Measurements from ENCODE around the gene S1PR1. TPM values are rescaled to one million over a fixed set of nuclear protein-coding genes. Genes with fewer than 3 reads are reported as not detected.
A peak's percentile ranks its signal among the peaks of the same experiment; 100 is the strongest.

S1PR1 gene
- total RNA-seq, 1 donor from 2014 or later: 21.9 TPM

- peaks cover 0 to 2% (median 0%) of the 10 kb centered on the region in 3 donors for H3K4me1 ChIP-seq (ENCODE audit: control insufficient read depth in 3 of 3, insufficient read depth in 3 of 3, low read length in 3 of 3)
- H3K4me3 ChIP-seq (ENCODE audit: low read length in 3 of 3): no peak overlapping the region
- H3K9me3 ChIP-seq (ENCODE audit: control insufficient read depth in 3 of 3, low read length in 3 of 3): no peaks in the 10 kb centered on the region
- H3K9ac ChIP-seq (ENCODE audit: low read depth in 1 of 3, low read length in 3 of 3): no peak overlapping the region
- peaks cover 0 to 2% (median 0%) of the 10 kb centered on the region in 3 donors for H3K27me3 ChIP-seq (ENCODE audit: control insufficient read depth in 3 of 3, insufficient read depth in 3 of 3, low read length in 3 of 3)
- H3K36me3 ChIP-seq (ENCODE audit: control insufficient read depth in 3 of 3, insufficient read depth in 3 of 3, low read length in 3 of 3): no peaks in the 10 kb centered on the region
- peak overlapping the region; percentile 47 for H3K27ac ChIP-seq (ENCODE audit: low read depth, low read length)
These were observed 22.9 kb downstream of the S1PR1 start for GRCh38 chr1:101259744-101260148.

GRCh38 chr1:101260556-101261350 lies 23.9 kb downstream of the S1PR1 start:
- Histone ChIP-seq H3K4me3 (ENCODE audit: low read length in 3 of 3) (no peak overlapping the region), H3K36me3 (ENCODE audit: control insufficient read depth in 3 of 3, insufficient read depth in 3 of 3, low read length in 3 of 3) (no peaks in the 10 kb centered on the region), H3K27ac (ENCODE audit: low read depth, low read length) (peak overlapping the region; percentile 47), H3K9ac (ENCODE audit: low read depth in 1 of 3, low read length in 3 of 3) (no peak overlapping the region), H3K27me3 (ENCODE audit: control insufficient read depth in 3 of 3, insufficient read depth in 3 of 3, low read length in 3 of 3) (peaks cover 0 to 4% (median 0%) of the 10 kb centered on the region in 3 donors), H3K4me1 (ENCODE audit: control insufficient read depth in 3 of 3, insufficient read depth in 3 of 3, low read length in 3 of 3) (peaks cover 0 to 2% (median 0%) of the 10 kb centered on the region in 3 donors), H3K9me3 (ENCODE audit: control insufficient read depth in 3 of 3, low read length in 3 of 3) (no peaks in the 10 kb centered on the region)

- peaks cover 0 to 4% (median 0%) of the 10 kb centered on the region in 3 donors for H3K27me3 ChIP-seq (ENCODE audit: control insufficient read depth in 3 of 3, insufficient read depth in 3 of 3, low read length in 3 of 3)
- no peak overlapping the region for H3K4me3 ChIP-seq (ENCODE audit: low read length in 3 of 3)
- no peaks in the 10 kb centered on the region for H3K36me3 ChIP-seq (ENCODE audit: control insufficient read depth in 3 of 3, insufficient read depth in 3 of 3, low read length in 3 of 3)
- no peak overlapping the region for H3K9ac ChIP-seq (ENCODE audit: low read depth in 1 of 3, low read length in 3 of 3)
- no peaks in the 10 kb centered on the region for H3K9me3 ChIP-seq (ENCODE audit: control insufficient read depth in 3 of 3, low read length in 3 of 3)
- peaks cover 0 to 2% (median 0%) of the 10 kb centered on the region in 3 donors for H3K4me1 ChIP-seq (ENCODE audit: control insufficient read depth in 3 of 3, insufficient read depth in 3 of 3, low read length in 3 of 3)
- H3K27ac ChIP-seq (ENCODE audit: low read depth, low read length): peak overlapping the region; percentile 6
These were observed 24.8 kb downstream of the S1PR1 start for GRCh38 chr1:101261623-101262022.

- Histone ChIP-seq H3K4me3 (ENCODE audit: low read length in 3 of 3) (no peak overlapping the region), H3K27me3 (ENCODE audit: control insufficient read depth in 3 of 3, insufficient read depth in 3 of 3, low read length in 3 of 3) (peaks cover 0 to 4% (median 0%) of the 10 kb centered on the region in 3 donors), H3K36me3 (ENCODE audit: control insufficient read depth in 3 of 3, insufficient read depth in 3 of 3, low read length in 3 of 3) (no peaks in the 10 kb centered on the region), H3K9ac (ENCODE audit: low read depth in 1 of 3, low read length in 3 of 3) (no peak overlapping the region), H3K27ac (ENCODE audit: low read depth, low read length) (peak overlapping the region; percentile 17), H3K9me3 (ENCODE audit: control insufficient read depth in 3 of 3, low read length in 3 of 3) (no peaks in the 10 kb centered on the region), H3K4me1 (ENCODE audit: control insufficient read depth in 3 of 3, insufficient read depth in 3 of 3, low read length in 3 of 3) (peaks cover 0 to 2% (median 0%) of the 10 kb centered on the region in 3 donors)
These were observed 25.2 kb downstream of the S1PR1 start for GRCh38 chr1:101262060-101262459.

- Histone ChIP-seq H3K36me3 (ENCODE audit: control insufficient read depth in 3 of 3, insufficient read depth in 3 of 3, low read length in 3 of 3) (no peaks in the 10 kb centered on the region), H3K27me3 (ENCODE audit: control insufficient read depth in 3 of 3, insufficient read depth in 3 of 3, low read length in 3 of 3) (peaks cover 0 to 4% (median 0%) of the 10 kb centered on the region in 3 donors), H3K4me1 (ENCODE audit: control insufficient read depth in 3 of 3, insufficient read depth in 3 of 3, low read length in 3 of 3) (peaks cover 0 to 2% (median 0%) of the 10 kb centered on the region in 3 donors)
These were observed 26.0 kb downstream of the S1PR1 start for GRCh38 chr1:101262630-101263348.

GRCh38 chr1:101264697-101265096 lies 27.9 kb downstream of the S1PR1 start:
- H3K36me3 ChIP-seq (ENCODE audit: control insufficient read depth in 3 of 3, insufficient read depth in 3 of 3, low read length in 3 of 3): no peaks in the 10 kb centered on the region
- H3K4me1 ChIP-seq (ENCODE audit: control insufficient read depth in 3 of 3, insufficient read depth in 3 of 3, low read length in 3 of 3): peaks cover 0 to 2% (median 0%) of the 10 kb centered on the region in 3 donors
- H3K27ac ChIP-seq (ENCODE audit: low read depth, low read length): no peak overlapping the region
- no peaks in the 10 kb centered on the region for H3K9me3 ChIP-seq (ENCODE audit: control insufficient read depth in 3 of 3, low read length in 3 of 3)
- no peak overlapping the region for H3K9ac ChIP-seq (ENCODE audit: low read depth in 1 of 3, low read length in 3 of 3)
- H3K4me3 ChIP-seq (ENCODE audit: low read length in 3 of 3): no peak overlapping the region
- peaks cover 0 to 4% (median 0%) of the 10 kb centered on the region in 3 donors for H3K27me3 ChIP-seq (ENCODE audit: control insufficient read depth in 3 of 3, insufficient read depth in 3 of 3, low read length in 3 of 3)

More at GRCh38 chr1:101262630-101263348, 26.0 kb downstream of the S1PR1 start:
- H3K9me3 ChIP-seq (ENCODE audit: control insufficient read depth in 3 of 3, low read length in 3 of 3): no peaks in the 10 kb centered on the region
- no peak overlapping the region for H3K4me3 ChIP-seq (ENCODE audit: low read length in 3 of 3)
- no peak overlapping the region for H3K9ac ChIP-seq (ENCODE audit: low read depth in 1 of 3, low read length in 3 of 3)
- H3K27ac ChIP-seq (ENCODE audit: low read depth, low read length): peak overlapping the region; percentile 17

- peaks cover 0 to 2% (median 0%) of the 10 kb centered on the region in 3 donors for H3K4me1 ChIP-seq (ENCODE audit: control insufficient read depth in 3 of 3, insufficient read depth in 3 of 3, low read length in 3 of 3)
- no peak overlapping the region for H3K4me3 ChIP-seq (ENCODE audit: low read length in 3 of 3)
- peaks cover 0 to 4% (median 0%) of the 10 kb centered on the region in 3 donors for H3K27me3 ChIP-seq (ENCODE audit: control insufficient read depth in 3 of 3, insufficient read depth in 3 of 3, low read length in 3 of 3)
- H3K36me3 ChIP-seq (ENCODE audit: control insufficient read depth in 3 of 3, insufficient read depth in 3 of 3, low read length in 3 of 3): no peaks in the 10 kb centered on the region
- no peak overlapping the region for H3K9ac ChIP-seq (ENCODE audit: low read depth in 1 of 3, low read length in 3 of 3)
- no peaks in the 10 kb centered on the region for H3K9me3 ChIP-seq (ENCODE audit: control insufficient read depth in 3 of 3, low read length in 3 of 3)
- H3K27ac ChIP-seq (ENCODE audit: low read depth, low read length): no peak overlapping the region
These were observed 28.9 kb downstream of the S1PR1 start for GRCh38 chr1:101265684-101266083.

- Histone ChIP-seq H3K27me3 (ENCODE audit: control insufficient read depth in 3 of 3, insufficient read depth in 3 of 3, low read length in 3 of 3) (peaks cover 0 to 4% (median 0%) of the 10 kb centered on the region in 3 donors), H3K4me3 (ENCODE audit: low read length in 3 of 3) (no peak overlapping the region), H3K9me3 (ENCODE audit: control insufficient read depth in 3 of 3, low read length in 3 of 3) (peaks cover 0 to 6% (median 0%) of the 10 kb centered on the region in 3 donors), H3K27ac (ENCODE audit: low read depth, low read length) (no peak overlapping the region), H3K9ac (ENCODE audit: low read depth in 1 of 3, low read length in 3 of 3) (no peak overlapping the region), H3K4me1 (ENCODE audit: control insufficient read depth in 3 of 3, insufficient read depth in 3 of 3, low read length in 3 of 3) (peaks cover 0 to 2% (median 0%) of the 10 kb centered on the region in 3 donors), H3K36me3 (ENCODE audit: control insufficient read depth in 3 of 3, insufficient read depth in 3 of 3, low read length in 3 of 3) (no peaks in the 10 kb centered on the region)
These were observed 30.3 kb downstream of the S1PR1 start for GRCh38 chr1:101267082-101267481.

GRCh38 chr1:101268893-101269292 lies 32.1 kb downstream of the S1PR1 start:
- H3K9ac ChIP-seq (ENCODE audit: low read depth in 1 of 3, low read length in 3 of 3): no peak overlapping the region
- no peaks in the 10 kb centered on the region for H3K36me3 ChIP-seq (ENCODE audit: control insufficient read depth in 3 of 3, insufficient read depth in 3 of 3, low read length in 3 of 3)
- H3K4me1 ChIP-seq (ENCODE audit: control insufficient read depth in 3 of 3, insufficient read depth in 3 of 3, low read length in 3 of 3): peaks cover 0 to under 1% (median 0%) of the 10 kb centered on the region in 3 donors
- H3K9me3 ChIP-seq (ENCODE audit: control insufficient read depth in 3 of 3, low read length in 3 of 3): peaks cover 0 to 6% (median 0%) of the 10 kb centered on the region in 3 donors
- H3K4me3 ChIP-seq (ENCODE audit: low read length in 3 of 3): no peak overlapping the region
- no peak overlapping the region for H3K27ac ChIP-seq (ENCODE audit: low read depth, low read length)
- H3K27me3 ChIP-seq (ENCODE audit: control insufficient read depth in 3 of 3, insufficient read depth in 3 of 3, low read length in 3 of 3): peaks cover 0 to 4% (median 0%) of the 10 kb centered on the region in 3 donors

GRCh38 chr1:101275672-101276071 lies 38.9 kb downstream of the S1PR1 start:
- Histone ChIP-seq H3K27ac (ENCODE audit: low read depth, low read length) (no peak overlapping the region), H3K36me3 (ENCODE audit: control insufficient read depth in 3 of 3, insufficient read depth in 3 of 3, low read length in 3 of 3) (no peaks in the 10 kb centered on the region), H3K4me3 (ENCODE audit: low read length in 3 of 3) (no peak overlapping the region), H3K4me1 (ENCODE audit: control insufficient read depth in 3 of 3, insufficient read depth in 3 of 3, low read length in 3 of 3) (no peaks in the 10 kb centered on the region), H3K9ac (ENCODE audit: low read depth in 1 of 3, low read length in 3 of 3) (no peak overlapping the region), H3K27me3 (ENCODE audit: control insufficient read depth in 3 of 3, insufficient read depth in 3 of 3, low read length in 3 of 3) (no peaks in the 10 kb centered on the region), H3K9me3 (ENCODE audit: control insufficient read depth in 3 of 3, low read length in 3 of 3) (peaks cover 0 to 6% (median 0%) of the 10 kb centered on the region in 3 donors)
